A673 (cell line): ENCODE results near the gene ECE1.

Experiments
- CTCF ChIP-seq: fragments of 300-800, 200-600 bp; sonication (generic); conservative IDR thresholded peaks from 2 replicates; pipeline ENCODE4 v1.5.1; 2017; ENCODE audit warnings: low read depth, mild to moderate bottlenecking, antibody characterized with exemption, low read length, moderate library complexity, mixed read lengths
- EZH2 ChIP-seq: fragments of 200-600 bp; sonication (generic); IDR thresholded peaks from 2 replicates; pipeline ENCODE4 v1.6.1; 2017; ENCODE audit warnings: borderline replicate concordance, low read depth, mild to moderate bottlenecking, mixed read lengths, antibody characterized with exemption, low read length; ENCODE audit not compliant: poor library complexity, severe bottlenecking

DNA sequence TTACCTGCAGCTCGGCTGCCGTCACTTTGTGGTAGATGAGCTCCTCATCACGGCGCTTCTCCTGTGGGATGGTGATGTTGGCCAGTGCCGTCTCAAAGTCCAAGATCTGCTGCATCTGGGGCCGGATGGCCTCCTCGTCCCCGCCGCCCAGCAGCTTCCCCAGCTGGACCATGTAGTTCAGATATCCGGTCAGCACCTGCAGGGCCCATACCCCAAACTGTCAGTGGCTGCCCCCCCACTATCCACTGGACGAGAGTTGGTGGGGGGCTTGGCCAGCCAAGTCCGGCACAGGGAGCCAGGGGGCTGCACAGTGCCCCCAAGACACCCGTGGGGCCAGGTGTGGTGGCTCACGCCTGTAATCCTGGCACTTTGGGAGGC, 34.3 kb downstream of the ECE1 start:
- TF ChIP-seq CTCF (no peak), EZH2 (no peak)
